ENCODE measurements around the gene PKP4. TPM values are rescaled to one million over a fixed set of nuclear protein-coding genes. Genes with fewer than 3 reads are reported as not detected.
A peak's percentile ranks its signal among the peaks of the same experiment; 100 is the strongest.

The PKP4 gene
- total RNA-seq, 1 experiment from 2014 or later, result 52.0 TPM

DNA sequence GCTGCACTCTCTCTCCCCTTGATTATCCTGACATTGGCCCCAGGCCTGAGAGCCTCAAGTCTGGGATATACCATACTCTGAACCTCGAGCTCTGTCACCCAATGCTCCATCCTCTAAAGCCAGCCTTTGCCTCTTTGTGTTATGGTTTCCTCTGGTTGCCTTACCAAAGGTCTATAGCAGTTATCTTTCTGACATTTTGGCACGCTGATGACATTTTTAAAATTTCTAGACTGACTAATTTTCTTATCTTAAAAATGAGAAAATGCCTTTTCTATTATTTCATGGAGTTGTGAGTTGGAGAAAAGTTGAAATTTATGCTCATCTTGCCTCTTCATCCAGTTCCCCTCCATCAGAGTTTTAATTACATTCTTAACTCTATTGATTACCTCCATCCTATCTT, 62.7 kb downstream of the PKP4 start:
- Histone ChIP-seq H3K14ac (ENCODE audit: insufficient read depth, low read length) (no peak overlapping the region), H2BK5ac (ENCODE audit: insufficient read length, low read length) (no peak overlapping the region), H3K4me2 (ENCODE audit: insufficient read depth, insufficient read length, low read length) (no peak overlapping the region), H4K8ac (replicated peaks; ENCODE audit: insufficient read length, low read depth, low read length) (no peak overlapping the region), H3K23ac (ENCODE audit: insufficient read length, low read depth, low read length) (no peak overlapping the region), H2AK5ac (ENCODE audit: insufficient read length, low read length) (no peak overlapping the region), H3K18ac (ENCODE audit: insufficient read length, low read depth, low read length) (no peak overlapping the region), H2BK12ac (ENCODE audit: insufficient read length, low read depth, low read length) (no peak overlapping the region), H4K20me1 (ENCODE audit: control insufficient read depth, insufficient read depth, insufficient read length) (no peaks in the 10 kb centered on the region), H3T11ph (ENCODE audit: low read length) (no peak overlapping the region), H3K27ac (ENCODE audit: insufficient read length, low read depth, low read length) (no peak overlapping the region), H3K23me2 (ENCODE audit: insufficient read length, low read depth, low read length, poor library complexity, severe bottlenecking) (no peaks in the 10 kb centered on the region), H3K4me1 (ENCODE audit: insufficient read depth, low read length) (no peaks in the 10 kb centered on the region; the same call in 1 of the 2 replicates), H2BK15ac (ENCODE audit: low read depth, low read length) (no peak overlapping the region), H2AFZ (ENCODE audit: low read length) (no peak overlapping the region), H3K9me3 (ENCODE audit: control insufficient read depth, low read depth, low read length) (no peaks in the 10 kb centered on the region), H3K9ac (ENCODE audit: extremely low read depth, insufficient read length, low read length) (no peak overlapping the region), H3K79me2 (ENCODE audit: insufficient read depth, low read length) (peaks cover 5% of the 10 kb centered on the region; the same call in 1 of the 2 replicates), H3K4ac (ENCODE audit: low read depth, low read length) (no peak overlapping the region), H3K27me3 (ENCODE audit: insufficient read depth, low read length) (no peaks in the 10 kb centered on the region), H3K56ac (ENCODE audit: insufficient read length, low read depth, low read length) (no peak overlapping the region), H3K79me1 (ENCODE audit: insufficient read depth, low read depth, low read length, poor library complexity, severe bottlenecking) (no peaks in the 10 kb centered on the region), H2BK120ac (ENCODE audit: low read depth, low read length, poor library complexity, severe bottlenecking) (no peak overlapping the region), H2BK20ac (ENCODE audit: low read depth, low read length, poor library complexity, severe bottlenecking) (no peak overlapping the region), H4K5ac (ENCODE audit: insufficient read length, low read depth, low read length) (no peak overlapping the region), H4K91ac (ENCODE audit: insufficient read length, low read depth, low read length) (no peak overlapping the region)
- Mint-ChIP-seq H3K4me3 (no peak overlapping the region), H3K27ac (peak overlapping the region in 1 of 3 experiments; percentile 16; a peak in 2 of 7 replicates), H3K27me3 (ENCODE audit: low read depth) (no peaks in the 10 kb centered on the region), H3K36me3 (ENCODE audit: insufficient read depth in 1 of 3, low read depth in 3 of 3) (peaks cover 0 to 8% (median 8%) of the 10 kb centered on the region in 3 experiments; a peak in 5 of 7 replicates), H3K9me3 (peaks cover 0 to 5% of the 10 kb centered on the region in 2 experiments; a peak in 4 of 5 replicates), H3K4me1 (peaks cover 5 to 16% of the 10 kb centered on the region in 2 experiments; a peak in 3 of 4 replicates)
- WGBS (ENCODE audit: extremely low coverage, insufficient read length, low lambda C conversion rate), result no CpG with 5 or more reads among the region's 2 CpGs
- no peak for DNase-seq
- TF ChIP-seq, protein P1, sequence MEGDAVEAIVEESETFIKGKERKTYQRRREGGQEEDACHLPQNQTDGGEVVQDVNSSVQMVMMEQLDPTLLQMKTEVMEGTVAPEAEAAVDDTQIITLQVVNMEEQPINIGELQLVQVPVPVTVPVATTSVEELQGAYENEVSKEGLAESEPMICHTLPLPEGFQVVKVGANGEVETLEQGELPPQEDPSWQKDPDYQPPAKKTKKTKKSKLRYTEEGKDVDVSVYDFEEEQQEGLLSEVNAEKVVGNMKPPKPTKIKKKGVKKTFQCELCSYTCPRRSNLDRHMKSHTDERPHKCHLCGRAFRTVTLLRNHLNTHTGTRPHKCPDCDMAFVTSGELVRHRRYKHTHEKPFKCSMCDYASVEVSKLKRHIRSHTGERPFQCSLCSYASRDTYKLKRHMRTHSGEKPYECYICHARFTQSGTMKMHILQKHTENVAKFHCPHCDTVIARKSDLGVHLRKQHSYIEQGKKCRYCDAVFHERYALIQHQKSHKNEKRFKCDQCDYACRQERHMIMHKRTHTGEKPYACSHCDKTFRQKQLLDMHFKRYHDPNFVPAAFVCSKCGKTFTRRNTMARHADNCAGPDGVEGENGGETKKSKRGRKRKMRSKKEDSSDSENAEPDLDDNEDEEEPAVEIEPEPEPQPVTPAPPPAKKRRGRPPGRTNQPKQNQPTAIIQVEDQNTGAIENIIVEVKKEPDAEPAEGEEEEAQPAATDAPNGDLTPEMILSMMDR (conservative IDR thresholded peaks at IDR 0.05), result no peak
